Dermis microvascular lymphatic vessel endothelial cell (primary cell): ENCODE results near the gene CRBN. TPM values are rescaled to one million over a fixed set of nuclear protein-coding genes. Genes with fewer than 3 reads are reported as not detected.

Experiments
- DNase-seq, 2 donors: peaks; one replicate each; pipeline versions ENCODE4 v3.0.0 to v3.0.0-alpha.2; 2010; ENCODE audit warnings: low read depth in 2 of 2
- total RNA-seq: library from RNA; depleted of rRNA; stranded (reverse); fragments of >200 nt; gene quantifications from 2 replicates; pipeline ENCODE4 v1.2.1, GENCODE V29; 2014

CRBN gene
- total RNA-seq, 1 donor from 2014 or later, result 55.2 TPM

- DNase-seq, result no peak
Measured at GRCh38 chr3:3110749-3111361, 68.6 kb downstream of the CRBN start.

DNA sequence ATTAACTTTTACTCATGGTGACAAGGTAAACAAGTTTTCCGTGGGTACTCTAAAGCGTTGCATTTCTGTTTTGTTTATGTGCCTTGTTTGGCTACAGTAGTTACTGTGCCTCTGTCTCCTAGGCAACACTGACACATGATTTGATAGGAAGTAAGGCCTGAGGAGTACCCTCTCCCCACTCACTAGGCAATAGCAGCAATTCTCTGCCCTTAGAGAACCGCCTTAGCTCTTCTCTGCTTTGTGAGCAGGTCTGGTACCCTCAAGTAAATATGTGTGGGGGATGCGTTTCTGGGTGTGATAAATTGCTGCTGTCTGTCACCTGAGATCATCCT, 69.2 kb downstream of the CRBN start, which contains the start of gene IL5RA:
TSS of gene IL5RA (minus strand) at position 76 of the 332 bp plus-strand sequence. CDS start 5,390 bp downstream, outside the sequence.
- DNase-seq, result peak in 1 of 2 donors; percentile 1

- DNase-seq, result no peak
Measured at GRCh38 chr3:3109407-3110298, 69.8 kb downstream of the CRBN start.

GRCh38 chr3:3107858-3108257, 71.6 kb downstream of the CRBN start:
- DNase-seq, result no peak

DNA sequence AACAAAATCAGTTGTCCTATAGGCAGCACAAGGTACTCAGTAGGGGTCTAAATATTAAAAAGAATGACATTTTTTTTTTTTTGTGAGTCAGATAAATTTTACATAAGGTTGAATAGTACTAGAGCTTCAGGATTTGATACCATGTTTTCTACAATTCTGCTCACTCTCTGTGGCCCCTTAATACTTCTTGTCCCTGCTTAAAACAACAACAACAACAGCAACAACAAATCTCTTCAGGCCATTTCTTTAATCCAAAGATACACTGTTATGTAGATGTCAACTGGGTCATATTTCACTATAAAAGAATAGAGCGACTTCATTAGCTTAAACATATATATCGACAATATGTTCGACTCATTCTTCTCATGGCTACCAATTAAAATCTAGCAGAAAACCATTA, 72.3 kb downstream of the CRBN start:
- DNase-seq, result no peak

DNA sequence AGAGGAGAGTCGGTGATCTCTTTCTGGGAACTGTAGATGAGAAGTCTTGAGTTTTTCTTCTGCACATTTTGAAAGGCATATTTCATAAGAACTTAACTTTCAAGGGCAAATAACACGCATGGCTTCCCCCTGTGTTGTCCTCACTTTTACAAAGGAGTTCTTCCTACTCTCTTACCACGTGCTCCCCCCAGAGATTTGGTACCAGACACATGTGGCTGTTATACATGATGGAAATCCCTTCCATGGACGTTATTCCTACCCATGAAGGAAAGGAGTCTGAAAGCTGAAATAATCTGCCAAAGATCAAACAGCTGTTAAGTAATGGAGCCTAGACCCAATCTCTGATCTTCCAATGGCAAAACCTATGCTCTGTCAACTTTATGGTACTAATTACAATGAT, 73.7 kb downstream of the CRBN start:
- no peak for DNase-seq

DNA sequence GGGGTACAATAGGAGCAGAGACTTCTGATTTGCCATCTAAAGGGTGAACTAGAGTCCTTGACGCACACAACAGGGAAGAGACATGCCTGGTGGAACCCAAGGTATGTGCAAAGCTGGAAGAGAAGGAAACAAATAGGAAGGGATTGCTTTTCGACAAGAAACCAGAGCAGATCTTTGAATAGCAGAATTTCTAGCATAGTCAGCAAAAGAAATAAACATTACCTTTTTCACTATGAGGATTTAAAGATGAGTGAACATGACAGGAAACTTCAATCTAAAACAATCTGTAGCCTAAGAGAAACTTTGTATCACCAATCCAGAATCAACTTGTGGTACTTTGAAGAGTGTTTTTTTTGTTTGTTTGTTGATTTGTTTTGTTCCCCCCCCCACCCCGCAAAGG, 74.2 kb downstream of the CRBN start:
- no peak for DNase-seq

DNA sequence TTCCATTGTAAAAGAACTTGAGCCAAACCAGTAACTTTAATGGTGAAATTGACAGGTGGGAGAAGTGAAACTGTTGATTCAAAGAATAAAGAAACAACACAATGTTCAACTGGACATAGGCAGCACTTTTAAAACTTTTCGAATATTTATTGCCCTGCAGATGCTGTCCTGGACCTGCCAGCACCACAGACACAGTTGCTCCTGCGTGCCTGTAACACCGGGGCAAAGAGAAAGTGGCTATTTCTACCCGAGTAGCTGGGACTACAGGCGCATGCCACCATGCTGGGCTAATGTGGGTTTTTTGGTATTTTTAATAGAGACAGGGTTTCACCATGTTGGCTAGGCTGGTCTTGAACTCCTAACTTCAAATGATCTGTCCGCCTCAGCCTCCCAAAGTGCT, 76.7 kb downstream of the CRBN start:
- DNase-seq, result no peak

DNA sequence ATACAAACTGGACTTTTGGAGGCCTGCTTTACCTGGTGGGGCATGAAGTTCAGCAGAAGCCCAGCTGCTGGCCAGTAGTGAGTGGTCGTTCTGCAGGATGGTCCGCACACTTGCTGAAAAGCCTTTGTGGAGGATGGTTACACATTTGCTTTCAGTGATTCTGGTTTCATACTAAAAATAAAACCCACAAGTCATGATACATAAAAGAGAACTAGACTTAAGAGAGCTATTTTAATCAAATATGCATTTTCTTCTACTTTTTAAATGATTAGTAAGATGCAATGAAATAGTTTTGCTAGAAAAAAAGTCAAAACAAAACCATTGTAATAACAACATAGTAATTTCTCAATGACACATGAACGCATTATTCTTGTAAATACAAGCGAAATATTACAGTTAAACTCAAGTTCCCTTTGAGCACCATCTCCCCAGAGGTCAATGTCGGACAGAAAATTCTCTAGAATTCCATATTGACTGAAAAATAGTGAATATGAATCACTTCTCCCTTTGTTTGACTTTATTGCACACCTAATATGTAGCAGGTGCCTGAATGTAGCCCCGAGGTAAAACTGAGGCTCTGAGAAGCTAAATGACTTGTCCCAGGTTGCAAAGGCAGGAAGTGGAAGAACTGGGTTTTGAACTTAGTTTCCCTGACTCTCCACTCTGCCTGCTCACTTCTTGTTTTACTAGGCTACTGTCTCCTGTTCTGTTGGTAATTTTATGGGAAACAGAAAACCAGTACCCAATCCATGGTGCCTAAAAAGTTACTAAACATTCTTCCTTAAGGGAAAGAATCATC, 77.6 kb downstream of the CRBN start:
- no peak for DNase-seq

Other genes with a start within 250 kb of the CRBN start
- gene IL5RA, start 69.3 kb downstream of the CRBN start, total RNA-seq, result not detected in 2 replicates
- gene TRNT1, start 52.8 kb downstream of the CRBN start, total RNA-seq, result 18.0 TPM in 2 replicates